ENCODE data around the gene MYO7A.

MYO7A gene

DNA sequence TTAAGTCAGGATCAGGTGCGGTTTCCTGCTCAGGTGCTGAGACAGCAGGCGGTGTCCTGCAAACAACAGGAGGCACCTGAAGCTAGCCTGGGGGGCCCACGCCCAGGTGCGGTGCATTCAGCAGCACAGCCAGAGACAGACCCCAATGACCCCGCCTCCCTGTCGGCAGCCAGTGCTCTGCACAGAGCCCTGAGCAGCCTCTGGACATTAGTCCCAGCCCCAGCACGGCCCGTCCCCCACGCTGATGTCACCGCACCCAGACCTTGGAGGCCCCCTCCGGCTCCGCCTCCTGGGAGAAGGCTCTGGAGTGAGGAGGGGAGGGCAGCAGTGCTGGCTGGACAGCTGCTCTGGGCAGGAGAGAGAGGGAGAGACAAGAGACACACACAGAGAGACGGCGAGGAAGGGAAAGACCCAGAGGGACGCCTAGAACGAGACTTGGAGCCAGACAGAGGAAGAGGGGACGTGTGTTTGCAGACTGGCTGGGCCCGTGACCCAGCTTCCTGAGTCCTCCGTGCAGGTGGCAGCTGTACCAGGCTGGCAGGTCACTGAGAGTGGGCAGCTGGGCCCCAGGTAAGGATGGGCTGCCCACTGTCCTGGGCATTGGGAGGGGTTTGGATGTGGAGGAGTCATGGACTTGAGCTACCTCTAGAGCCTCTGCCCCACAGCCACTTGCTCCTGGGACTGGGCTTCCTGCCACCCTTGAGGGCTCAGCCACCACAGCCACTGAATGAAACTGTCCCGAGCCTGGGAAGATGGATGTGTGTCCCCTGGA lies at the start of gene MYO7A:
Gene MYO7A (plus strand): TSS at position 327 of the 772 bp plus-strand sequence. CDS start 2,389 bp downstream, outside the sequence.
- no peak for DNase-seq (ENCODE audit: low read depth)

DNA sequence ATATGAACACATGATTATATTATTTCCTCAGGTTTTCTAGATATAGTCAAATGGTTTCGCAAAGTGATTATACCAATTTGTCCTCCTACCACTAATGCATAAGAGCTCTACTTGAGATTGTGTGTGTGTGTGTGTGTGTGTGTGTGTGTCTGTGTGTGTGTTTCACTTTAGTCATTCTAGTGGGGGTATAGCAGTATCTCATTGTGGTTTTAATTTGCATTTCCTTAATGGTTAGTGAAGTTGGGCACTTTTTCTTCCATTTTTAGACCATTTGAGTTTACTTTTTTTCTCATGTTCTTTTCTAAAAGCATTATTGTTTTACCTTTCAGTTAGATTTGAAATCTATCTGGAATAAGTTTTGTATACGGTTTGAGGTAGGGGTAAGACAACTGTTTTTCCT lies 48.4 kb upstream of the MYO7A start:
- no peak for DNase-seq (ENCODE audit: low read depth)

DNA sequence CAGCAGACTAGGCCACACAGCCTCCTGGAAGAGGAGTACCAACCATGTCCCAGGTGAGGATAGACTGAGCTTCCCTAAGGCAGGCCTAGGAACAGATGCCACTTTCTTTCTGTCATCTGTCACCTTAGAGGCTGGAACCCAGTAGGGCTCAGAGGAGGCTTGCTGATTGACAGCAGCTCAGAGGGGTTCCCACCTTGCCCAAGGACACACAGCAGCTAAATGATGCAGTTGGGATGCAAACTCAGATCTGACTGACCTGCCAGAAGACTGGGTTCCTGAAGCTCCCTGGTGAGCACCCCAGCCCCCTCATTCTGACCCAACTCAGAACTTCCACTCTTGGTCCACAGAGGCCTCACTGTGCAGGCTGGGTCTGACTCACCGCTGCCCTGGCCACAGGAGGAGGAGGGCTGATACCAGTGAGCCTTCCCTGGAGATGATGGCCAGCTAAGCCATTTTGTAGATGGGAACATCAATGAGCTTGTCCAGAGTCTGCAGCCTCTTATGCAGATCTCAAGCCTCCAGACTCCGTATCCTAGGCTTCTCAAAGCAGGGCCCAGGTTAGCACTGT lies 47.3 kb upstream of the MYO7A start:
- no peak for DNase-seq (ENCODE audit: low read depth)

DNA sequence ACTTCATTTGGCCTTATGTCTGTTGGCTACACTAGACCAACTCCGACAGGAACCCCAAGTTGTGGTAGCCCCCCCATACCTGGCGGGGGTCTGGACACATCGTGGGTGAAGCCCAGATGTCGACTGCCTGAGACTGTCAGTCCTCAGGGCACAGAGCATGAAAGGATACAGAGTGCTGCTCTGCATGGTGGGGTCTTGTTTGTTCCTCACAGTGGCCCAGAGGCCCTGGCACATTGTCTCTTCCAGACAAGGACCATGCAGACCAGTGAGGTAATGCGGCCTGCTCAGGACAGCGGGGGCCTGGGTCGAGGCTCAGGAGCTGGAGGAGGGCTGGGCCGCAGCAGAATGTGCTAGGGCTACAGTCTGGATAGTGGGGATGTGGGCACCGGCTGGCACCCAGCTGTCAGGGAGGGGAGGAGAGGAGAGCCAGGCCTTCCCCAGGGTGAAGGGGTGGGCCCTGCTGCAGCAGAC lies 46.6 kb upstream of the MYO7A start:
- DNase-seq (ENCODE audit: low read depth) = no peak

DNA sequence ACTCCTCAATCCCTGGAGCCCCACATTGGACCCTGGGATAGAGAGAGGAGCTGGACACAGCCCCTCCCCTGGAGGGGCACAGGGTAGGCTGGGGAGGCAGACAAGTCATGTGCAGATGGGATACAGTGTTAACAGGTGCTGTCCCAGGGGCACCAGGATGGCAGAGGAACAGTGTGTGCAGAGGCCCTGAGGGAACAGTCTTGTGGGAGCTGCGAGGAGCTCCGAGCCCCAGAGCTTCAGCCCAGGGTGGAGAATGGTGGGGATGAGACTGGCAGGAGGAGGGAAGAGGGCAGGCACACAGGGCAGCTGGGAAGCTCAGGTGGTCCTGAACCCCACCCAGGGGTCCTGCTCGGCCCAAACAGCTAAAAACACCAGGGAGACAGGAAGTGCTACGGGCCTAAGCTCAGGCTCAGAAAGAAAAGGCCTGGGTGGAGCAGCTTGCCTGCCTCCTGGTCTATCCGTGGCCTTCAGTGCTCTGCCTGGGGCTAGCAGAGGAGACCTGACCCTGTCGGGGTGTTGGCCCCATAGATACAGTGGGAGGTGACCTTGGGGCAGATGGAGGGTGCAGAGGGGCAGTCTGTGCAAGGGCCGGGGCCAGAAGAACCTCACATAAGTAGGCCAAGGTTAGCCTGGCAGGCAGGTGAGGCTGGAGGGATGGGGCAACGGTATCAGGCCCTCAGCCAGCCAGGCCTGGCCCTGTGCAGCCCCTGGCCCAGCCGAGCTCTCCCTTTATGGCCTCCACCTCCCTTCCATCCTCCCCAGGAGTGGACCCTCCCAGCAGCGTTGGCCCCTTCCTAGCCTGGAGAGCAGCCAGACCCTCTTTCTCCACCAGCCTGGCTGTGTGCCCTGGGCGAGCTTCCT lies 45.8 kb upstream of the MYO7A start:
- no peak for DNase-seq (ENCODE audit: low read depth)

DNA sequence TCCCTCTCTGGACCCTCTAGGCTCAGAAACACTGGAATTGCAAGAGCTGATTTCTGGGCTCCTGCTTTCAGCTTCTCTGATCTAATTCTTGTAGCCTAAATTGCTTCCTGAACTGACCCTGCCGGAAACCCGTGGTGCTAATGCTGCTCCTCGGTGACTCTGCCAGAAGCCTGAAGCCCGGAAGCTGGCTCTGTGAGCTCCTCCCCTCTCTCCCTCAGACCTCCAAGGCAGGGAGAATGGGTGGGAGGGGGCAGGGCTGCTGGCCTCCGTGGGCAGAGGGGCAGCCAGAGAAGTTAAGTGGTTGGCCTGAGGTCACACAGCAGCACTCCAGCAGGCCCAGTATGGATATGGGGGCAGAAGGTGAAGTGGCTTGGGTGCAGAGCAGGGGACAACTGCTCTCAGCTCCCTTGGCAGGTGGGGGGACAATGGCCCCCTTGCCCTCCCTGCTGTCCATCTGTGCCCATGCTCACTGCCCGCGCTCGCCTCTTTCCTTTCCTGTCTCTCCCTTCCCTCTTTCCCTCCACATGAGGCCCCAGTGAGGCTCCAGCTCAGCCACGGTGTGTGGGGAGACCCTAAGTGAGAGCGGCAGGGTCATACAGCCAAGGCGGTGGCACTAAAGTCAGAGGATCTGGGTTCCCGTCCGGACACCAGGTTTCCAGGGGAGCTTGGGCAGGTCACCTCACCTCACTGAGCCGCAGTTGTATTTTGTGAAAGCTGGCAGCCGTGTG lies 45.0 kb upstream of the MYO7A start:
- DNase-seq (ENCODE audit: low read depth) = no peak

DNA sequence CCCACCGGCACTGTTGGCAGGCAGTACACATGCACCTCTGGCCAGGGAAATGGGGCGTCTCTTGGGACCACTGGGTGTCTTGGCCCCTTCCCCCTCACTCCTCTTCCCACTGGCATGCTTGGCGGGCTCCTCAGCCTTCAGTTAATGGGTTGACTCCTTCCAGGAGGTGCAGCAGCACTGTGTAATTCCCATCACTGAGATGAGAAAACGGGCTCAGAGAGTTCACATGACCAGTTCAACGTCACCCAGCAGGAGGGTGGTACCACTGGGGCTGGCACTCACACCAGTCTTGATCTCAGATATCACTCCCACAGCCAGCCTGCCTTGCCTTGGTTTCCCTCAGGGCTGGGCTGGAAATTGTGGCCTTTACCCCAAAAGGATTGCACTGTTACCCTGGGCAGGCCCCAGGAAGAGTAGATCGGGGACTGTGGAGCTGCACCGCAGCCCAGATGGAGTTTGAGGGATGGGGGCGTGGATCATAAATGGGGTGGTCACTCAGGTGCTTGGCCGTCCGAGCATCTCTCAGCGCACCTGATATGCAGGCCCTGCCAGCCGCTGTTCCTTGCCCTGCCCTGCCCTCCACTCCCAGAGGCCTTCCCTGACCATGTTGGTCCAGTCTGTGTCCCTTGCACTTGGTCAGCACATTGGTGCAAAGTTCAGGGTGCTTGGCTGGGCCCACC lies 44.3 kb upstream of the MYO7A start:
- no peak for DNase-seq (ENCODE audit: low read depth)

DNA sequence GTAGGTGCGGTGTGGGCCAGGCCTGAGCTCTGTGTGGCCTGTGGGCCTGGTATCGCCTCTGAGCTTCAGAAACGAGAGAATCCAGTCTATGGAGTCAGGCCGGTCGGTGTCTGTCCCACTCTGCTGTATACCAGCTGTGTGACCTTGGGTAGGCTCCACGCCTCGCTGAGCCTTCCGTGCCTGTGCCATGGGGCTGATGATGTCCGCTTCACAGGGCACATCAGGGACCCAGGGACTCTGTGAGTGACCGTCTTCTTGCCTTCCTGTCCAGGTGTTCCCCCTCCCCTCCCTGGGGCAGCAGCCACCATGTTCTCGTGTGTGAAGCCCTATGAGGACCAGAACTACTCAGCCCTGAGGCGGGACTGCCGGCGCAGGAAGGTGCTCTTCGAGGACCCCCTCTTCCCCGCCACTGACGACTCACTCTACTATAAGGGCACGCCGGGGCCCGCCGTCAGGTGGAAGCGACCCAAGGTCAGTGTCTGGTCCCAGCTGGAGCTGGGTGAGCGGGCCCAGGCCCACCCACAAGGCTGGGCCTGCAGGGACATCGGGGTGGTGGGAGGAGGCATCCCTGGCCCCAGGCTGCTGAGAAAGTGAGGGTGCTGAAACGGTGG lies 43.4 kb upstream of the MYO7A start:
- DNase-seq (ENCODE audit: low read depth) = no peak

DNA sequence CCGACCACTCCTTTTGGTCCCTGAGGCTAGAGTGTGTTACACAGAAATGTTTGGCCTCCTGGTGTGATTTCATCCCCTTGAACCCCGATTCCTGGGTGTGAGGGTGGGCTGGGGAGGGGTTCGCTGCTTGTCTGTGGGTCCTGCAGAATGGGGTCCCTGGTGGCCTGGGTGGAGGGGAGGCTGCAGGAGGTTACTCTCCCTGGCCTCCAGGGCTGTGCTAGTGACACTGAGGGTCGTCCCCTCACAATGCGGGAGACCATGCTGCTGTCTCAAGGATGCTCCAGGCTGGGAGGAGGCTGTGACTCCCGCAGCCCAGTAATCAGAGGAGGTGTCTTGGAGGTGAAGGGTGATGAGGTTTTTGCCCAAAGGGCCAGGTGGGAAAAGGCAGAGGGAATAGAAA lies 42.4 kb upstream of the MYO7A start:
- no peak for DNase-seq (ENCODE audit: low read depth)

DNA sequence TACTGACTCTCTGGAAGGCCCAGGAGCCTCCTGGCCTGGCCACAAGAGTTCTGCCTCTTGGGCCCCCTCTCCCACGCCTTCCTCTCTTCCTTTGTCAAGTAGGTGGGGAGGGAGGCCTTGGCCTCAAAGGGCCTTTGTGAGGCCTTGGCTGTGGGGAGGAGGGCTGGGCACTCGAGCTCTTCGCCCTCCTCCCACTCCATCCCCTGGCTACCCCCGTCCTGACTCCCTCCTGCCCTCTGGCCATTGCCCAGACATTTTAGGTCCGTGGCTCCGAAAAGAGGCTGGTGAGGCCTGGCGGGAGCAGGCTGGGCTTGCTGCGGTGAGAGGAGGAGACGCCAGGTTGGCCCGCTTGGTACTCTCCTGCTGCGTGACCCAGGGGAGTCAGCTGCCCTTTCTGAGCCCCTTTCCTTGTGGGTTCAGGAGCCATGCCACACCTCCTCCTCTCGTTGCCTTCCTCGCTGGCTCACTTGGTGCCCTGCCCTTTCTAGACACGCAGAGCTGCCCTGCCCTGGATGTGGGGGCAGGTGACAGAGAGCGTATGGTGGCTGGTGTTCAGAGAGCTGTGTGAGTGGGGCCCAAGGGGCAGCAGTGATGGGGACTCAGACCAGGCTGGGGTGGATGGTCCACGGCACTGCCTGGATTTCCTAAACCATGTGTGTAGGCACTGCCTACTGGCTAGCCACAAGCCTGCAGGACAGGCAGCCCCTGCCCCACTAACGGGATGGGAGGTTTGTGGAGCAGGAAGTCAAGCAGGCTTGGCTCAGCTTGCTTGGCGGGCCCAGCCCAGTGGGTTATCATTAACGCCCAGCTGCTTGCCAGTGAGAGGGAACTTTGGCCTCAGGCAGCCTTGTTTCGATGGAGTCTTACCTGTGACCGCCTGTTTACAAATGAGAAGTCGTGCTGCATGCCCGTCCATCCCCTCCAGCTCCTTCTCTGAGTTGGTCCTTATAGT lies 41.2 kb upstream of the MYO7A start:
- DNase-seq (ENCODE audit: low read depth) = no peak

DNA sequence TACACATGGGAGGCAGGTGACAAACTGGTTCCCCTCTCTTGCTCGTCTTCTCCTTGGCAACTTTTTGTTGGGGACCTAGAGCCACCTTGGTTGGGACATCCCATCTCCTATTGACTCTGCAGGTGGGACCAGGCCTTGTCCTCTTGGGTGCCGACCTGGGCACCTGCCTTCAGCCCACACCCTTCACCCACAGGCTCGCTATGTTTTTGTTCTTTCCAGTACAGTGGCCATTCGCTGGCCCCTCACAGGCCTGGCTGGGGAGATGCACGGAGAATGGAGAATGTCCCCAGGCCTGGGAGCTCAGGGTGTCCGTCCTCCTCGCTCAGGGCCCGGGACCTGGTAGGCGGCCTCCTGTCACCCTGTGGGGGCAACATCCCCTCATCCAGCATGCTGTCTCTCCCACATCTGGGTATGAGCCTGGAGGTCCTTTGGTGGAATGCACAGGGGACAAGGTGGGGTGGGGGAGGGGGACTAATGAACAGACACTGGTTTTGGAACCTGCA lies 40.3 kb upstream of the MYO7A start:
- DNase-seq (ENCODE audit: low read depth) = no peak

DNA sequence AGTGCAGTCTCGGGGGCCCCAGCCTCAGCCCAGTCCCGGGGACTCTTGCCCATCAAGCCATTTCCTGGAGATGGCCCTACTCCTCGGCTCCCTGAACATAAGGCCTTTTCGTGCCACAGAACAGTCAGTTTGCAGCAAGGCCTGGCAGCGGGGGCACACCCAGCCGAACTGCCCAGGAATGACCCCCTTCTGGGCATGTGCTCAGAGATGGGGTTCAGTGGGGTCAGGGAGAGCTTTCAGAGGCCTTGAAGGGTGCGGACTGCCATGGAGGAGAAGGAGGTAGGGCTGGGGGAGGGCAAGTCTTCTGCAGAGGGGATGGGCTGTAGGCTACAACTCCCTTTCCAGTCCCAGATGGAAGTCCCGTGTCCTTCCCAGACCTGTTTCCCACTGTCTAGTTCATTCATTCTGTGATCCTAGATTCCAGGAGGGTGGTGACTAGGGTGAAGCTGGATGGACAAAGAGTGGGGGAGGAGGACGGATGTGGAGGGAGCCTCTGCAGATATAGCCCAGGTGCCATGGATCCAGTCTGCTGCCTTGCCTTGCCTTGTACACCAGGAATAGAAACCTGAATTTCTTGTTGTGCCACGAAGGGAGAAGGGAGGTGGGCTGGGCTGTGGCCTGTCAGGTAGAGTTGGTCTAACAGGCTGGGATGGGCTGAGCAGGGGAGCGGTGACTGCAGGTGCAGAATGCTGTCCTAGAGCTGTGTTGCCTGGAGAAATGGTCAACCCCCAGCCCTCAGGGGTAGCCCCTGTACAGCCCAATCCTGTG lies 39.6 kb upstream of the MYO7A start:
- no peak for DNase-seq (ENCODE audit: low read depth)

DNA sequence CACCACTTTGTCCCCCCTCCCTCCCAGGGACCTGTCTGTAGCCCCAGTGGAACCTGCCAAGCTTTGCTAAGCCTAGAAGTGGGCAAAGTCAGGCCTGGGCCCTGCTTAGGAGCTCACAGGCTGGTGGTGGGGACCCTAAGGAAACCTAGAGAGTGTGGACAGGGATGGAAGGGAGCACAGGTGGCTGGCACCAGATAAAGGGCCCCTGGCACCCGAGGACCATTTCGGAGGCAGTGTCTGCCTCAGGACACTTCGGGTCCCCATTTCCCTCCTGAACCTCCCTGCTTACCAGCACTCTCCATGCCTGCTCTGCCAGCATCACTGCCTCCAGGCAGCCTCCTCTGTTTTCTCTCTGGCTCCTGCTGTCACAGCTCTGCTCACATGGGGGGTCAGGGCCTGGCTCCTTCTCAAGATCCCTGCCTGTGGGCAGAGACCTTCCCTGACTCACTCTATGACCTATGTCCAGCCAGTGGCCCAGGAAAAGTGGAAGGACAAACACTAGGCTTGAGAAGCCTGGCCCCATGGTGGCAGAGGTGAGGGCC lies 39.0 kb upstream of the MYO7A start:
- DNase-seq (ENCODE audit: low read depth) = no peak

DNA sequence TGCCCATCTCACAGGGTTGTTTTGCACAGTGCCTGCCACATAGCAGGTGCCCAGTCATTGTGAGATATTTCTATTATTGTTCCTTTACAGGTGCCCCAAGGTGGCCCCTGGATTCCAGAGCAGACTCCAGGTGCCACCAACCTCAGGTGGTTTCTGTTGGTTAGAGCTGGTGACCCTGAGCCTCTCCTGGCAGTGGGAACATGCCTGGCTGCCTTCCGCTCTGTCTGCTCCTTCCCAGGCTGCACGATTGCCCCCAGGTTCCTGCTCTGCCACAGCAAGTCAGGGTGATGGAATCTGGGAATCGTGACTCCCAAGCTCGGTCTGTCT lies 38.0 kb upstream of the MYO7A start:
- DNase-seq (ENCODE audit: low read depth) = no peak

DNA sequence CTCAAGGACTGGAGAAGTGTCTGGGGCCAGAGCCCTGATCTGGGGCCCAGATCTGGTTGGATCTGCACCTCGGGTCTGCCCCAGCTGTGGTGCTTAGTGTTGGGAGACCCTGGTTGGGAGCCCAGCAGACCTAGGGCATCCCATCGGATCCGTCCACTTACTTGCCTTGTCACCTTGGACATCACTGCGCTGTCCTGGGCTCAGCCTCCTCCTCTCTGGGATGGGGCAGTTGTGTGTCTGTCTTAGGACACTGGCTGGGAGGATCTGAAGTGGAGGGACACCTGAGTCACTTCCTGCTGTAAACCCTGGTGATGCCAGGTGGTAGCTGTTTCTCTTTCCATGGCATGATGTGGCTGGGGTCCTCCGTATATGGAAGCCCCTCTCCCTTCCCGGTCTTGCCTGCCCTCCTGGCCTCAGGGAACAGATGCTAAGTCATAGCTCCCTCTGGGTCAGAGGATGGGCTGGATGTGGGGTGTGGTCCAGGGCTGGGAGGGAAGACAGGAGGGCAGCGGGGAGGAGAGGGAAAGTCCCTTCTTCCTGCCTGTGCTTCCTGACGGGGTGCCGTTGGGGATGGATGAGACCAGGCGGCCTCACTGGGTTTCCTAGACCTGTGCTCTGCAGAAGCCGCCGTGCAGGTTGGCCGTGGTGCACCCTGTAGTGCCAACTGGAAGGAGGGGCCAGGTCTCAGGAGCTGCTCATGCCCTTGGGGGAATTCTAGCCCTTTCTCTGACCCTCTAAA lies 37.5 kb upstream of the MYO7A start:
- DNase-seq (ENCODE audit: low read depth) = no peak

DNA sequence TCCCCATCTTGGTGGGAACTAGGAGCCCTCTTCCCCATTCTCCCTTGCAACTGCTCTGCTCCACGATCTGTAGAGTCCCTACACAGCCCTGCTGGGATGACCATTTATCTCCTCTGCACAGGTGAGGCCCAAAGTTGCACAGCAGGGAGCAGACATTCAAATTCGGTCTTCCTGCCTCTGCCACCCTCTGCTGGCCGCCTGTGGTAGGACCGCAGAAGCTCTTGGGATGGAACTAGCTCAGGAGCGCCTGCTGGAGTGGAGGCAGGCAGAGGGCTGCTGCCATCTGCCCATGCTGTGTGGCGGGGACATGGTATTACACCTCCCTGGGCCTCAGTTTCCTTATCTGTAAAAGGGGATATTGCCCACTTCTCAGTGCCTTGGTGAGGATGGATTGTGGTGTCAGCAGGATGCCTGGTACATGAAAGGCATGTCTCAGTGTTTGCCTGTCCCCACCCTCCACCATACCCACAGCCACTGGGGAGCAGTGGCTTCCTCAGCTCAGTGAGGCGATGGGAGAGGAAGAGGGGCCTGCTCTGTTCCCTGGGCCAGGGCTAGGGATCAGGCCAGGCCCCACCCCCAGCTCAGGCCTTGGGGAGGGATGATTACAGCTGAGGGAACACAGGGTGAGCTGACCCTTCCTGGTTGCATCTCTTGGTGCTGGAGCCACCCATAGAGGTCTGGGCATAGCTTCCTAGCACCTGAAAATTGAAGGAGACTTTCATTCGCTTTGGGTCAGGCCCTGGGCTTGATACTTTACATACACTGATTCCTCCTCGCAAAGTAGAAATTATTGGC lies 36.7 kb upstream of the MYO7A start:
- no peak for DNase-seq (ENCODE audit: low read depth)

DNA sequence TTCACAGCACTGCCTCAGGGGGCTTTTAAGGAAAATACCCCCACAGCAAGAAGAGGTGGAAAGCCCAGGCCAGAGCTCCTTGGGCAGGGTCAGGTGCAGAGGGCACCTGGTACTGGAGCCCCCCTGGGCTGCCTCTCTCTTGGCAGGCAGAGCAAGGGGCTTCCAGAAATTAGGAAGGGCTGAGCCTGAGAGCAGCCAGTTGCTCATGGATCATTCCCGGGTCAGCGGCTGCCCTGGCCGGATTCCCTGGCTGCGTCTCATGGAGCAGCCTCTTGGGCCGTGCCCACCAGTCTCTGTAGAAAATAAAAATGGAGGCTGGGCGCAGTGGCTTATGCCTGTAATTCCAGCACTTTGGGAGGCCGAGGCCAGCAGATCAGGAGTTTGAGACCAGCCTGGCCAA lies 35.7 kb upstream of the MYO7A start:
- no peak for DNase-seq (ENCODE audit: low read depth)
